HG03571 (cell line): ENCODE results near the gene MMAB.
A peak's percentile ranks its signal among the peaks of the same experiment; 100 is the strongest.

Experiments used
- ATAC-seq: cut with Tn5 transposase; IDR thresholded peaks from one replicate; pipeline ENCODE4 v1.9.1; 2021; ENCODE audit not compliant: unreplicated experiment

Gene MMAB

DNA sequence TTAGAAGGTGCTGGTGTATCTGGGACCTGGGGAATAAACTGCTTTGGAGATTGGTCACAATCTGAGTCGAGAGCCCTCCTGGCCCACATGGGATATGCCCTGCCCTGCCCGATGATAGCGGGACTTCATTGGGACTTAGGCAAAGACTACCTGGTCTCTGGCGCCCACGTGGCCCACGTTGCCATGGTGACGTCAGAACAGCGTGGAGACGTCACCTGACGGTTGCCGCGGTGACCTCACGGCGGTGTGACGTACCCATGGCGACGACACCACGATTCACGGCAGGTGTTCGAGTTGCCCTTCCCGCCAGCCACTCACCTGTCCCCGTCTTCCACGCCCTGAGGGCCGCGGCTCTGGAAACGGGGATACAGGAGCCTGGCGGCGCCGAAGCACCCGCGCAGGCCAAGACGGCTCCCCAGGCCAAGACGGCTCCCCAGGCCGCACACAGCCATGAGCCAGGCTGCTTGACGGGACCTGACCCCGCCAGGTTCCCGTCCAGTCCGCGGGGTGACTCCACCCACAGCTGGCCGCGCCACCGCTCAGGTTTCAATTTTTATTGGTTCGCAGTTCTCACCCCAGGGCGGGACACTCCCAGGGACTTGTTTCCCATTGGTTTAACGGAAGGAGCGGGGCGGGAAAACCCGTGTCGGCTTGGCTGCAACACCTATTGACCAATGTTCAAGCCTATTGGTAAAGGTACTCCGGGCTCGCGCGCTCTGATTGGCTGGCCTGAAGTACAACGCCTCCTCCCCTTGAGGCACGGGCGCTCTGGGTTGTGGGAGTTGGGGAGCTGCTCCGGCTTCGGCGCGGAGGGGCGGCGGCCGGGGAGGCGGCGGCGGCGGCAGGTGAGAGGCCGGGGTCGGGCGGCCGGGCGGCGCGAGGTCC lies at the start of gene MMAB, which contains the start of gene MVK:
Gene MMAB (minus strand): TSS at position 476 of the 885 bp plus-strand sequence. CDS start 24 bp downstream, at position 452.
Gene MVK (plus strand): TSS at position 766 of the 885 bp plus-strand sequence. CDS start 1,029 bp downstream, outside the sequence.
- ATAC-seq, result peak; percentile 95

GRCh38 chr12:109621901-109622364 lies 48.6 kb upstream of the MMAB start:
- no peak for ATAC-seq

- no peak for ATAC-seq
These were observed 47.9 kb upstream of the MMAB start for GRCh38 chr12:109621211-109621694.

- no peak for ATAC-seq
These were observed 45.8 kb upstream of the MMAB start for GRCh38 chr12:109619002-109619604.

DNA sequence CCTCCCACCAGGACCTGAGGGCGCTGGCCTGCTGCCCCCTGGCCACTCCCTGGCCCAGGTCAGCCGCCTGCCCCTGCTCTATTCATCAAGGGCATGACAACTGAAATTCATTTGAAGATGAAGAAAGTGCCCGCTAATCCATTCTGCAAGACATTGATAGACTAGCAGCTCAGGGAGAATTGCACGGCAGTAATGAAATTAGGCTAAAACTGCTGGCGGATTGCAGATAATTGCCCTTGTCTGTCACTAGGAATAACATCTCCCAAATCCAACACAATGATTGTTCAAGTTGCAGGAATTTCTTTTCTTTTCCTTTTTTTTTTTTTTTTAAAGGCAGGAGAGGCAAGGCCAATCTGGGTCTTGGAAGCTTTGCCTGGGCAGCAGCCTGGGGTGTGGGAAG lies 44.8 kb upstream of the MMAB start:
- ATAC-seq, result no peak

DNA sequence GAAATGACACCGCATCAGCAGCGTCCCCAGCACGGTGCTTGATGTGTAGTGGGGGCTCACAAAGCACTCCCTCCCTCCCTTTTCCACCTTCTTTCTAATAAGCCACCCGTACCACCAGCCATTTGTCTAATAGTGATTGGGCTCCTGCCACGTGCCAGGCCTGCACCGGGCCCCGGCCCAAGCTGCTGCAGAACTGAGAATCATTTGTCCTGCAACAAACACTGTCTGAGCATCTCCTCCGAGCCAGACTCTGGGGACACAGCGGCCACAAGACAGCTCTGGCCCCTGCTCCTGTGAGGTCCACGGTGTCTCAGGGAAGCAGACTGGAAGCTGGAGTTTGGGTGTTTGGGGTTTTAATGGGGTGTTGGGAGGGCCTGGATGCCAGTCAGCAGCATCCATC lies 44.2 kb upstream of the MMAB start:
- ATAC-seq, result no peak

DNA sequence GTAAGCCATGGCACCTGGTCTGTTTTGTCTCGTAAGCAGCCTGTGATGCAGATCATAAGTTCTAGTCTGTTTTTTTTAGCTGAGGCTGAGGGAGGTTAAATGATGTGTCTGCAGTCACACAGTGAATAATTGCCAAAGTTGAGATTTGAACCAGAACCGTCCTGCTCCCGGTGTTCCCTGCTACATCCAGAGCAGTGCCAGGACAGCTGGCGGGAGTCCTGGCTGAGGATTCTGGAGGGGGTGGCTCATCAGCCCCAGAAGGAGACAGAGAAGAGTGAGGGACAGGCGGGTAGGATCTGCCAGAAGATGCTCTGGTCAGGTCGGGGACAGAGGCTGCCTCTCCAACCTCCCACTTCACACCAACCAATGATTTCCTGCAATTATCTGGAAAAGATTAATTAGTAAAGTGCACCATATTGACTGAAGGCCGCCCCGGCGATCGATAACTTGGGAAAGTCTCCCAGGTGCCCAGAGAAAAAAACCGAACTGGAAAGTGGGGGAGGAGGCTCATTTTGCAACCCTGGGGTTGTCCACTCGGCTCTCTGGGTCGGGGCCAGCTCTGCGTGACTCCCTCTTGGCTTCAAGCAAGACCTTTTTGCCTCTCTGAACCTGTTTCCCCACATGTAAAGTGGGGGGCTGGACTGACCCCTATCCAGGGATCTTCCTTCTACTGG lies 42.4 kb upstream of the MMAB start:
- ATAC-seq, result no peak

DNA sequence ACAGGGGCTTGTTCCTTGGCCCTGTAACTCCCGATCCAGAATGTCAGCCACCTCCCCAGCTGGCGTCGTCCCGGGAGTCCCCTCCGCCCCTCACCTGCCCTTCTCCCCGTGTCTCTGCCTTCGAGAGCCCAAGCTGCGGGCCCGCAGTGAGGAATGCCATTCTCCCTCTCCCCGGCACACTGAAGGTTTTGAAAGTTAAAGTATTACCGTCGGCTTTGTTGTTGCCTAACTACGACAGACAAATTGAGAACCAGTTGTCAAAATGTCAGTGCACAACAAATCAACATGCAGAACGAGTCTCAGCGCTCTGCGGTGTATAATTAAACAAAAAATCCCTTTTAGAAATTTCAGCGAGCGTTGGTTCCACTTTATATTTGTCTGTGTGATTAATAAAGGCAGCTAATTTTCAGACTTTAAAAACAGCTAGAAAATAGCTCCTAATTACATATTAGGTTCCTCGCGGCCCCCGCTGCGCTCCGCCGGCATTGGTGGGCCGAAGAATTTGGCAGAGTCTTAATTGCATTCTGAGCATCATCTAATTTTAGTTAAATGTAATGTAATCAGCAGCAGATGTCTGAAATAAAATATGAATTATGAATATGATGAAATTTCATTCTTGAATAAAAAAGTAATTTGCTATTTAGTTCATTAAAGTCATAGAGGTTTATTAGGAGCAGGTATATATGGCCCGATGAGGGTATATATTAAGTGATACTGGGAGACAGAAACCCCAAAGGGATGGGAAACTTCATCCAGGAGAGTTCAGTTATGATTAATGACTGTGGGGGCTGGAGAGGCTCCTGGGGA lies 40.5 kb upstream of the MMAB start:
- no peak for ATAC-seq

DNA sequence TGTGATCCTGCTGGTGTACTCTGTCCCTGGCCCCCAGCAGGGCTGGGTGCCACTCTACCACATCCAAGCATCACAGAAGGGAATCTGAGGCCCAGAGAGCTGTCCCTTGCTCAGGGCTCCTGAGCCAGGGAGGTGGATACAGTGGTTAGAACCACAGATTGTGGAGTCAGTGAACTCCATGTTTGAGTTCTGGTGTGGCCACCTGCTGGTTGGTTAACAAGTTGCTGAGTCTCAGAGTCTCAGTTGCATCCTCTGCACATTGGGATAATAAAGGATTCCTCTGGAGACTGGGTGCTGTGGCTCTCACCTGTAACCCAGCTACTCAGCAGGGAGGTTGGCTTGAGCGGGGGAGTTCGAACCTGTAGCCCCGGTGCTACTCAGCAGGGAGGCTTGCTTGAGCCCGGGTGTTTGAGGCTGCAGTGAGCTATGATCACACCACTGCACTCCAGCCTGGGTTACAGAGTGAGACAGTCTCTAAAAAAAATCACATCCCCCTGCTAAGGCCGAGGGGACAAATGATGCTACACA lies 39.7 kb upstream of the MMAB start:
- ATAC-seq, result no peak

- no peak for ATAC-seq
These were observed 38.7 kb upstream of the MMAB start for GRCh38 chr12:109612003-109612402.

- ATAC-seq, result no peak
These were observed 37.9 kb upstream of the MMAB start for GRCh38 chr12:109611223-109611622.

DNA sequence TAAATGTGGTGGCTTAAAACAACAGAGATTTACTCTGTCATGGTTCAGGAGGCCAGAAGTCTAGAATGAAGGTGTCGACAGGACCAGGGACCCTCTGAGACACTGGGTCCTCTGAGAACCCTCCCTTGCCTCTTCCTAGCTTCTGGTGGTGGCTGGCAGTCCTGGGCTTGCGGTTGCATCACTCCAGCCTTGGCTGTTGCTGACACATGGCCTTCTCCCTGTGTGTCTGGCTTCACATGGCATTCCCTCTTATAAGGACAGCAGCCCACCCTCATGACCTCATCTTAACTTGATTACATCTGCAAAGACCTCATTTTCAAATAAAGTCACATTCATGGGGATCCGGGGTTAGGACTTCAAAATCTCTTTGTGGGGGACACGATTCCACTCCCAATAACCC lies 37.2 kb upstream of the MMAB start:
- ATAC-seq, result no peak

DNA sequence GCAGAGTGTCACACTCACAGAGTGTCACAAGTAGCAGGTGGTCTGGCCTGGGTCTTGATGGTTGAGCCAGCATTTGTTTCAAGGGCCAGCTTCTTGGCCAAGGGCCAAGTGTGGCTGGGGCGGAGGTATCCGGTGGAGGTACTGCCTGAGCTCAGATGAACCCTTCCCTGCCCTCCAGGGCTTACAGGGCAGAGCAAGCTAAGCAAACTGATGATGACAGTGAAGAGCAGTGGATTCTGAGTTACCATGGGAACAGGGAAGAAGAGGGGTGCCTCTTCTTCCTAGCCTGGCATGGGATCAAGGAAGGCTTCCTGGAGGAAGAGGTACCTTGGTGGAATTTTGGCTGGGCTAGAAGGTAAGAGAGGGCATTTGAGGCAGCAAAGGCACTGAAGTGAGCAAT lies 36.0 kb upstream of the MMAB start:
- ATAC-seq, result no peak

GRCh38 chr12:109608793-109609192 lies 35.5 kb upstream of the MMAB start:
- no peak for ATAC-seq

DNA sequence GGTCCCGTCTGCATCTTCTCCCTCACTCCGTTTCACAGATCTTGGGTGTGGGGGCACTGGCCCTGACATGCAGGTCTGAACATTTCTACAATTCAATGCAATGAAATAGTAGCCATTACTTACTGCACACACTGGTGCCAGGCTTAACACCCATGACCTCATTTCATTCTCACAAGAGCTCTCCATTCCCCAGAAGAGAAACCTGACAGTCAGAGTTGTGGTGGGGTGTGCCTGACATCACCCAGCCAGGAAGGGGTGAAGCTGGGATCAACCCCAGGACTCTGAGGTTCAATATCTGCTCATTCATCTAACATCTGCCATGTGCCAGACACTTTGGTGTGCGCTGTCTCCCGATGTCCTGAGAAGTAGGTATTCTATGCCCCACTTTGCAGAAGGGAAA lies 35.0 kb upstream of the MMAB start:
- ATAC-seq, result no peak

DNA sequence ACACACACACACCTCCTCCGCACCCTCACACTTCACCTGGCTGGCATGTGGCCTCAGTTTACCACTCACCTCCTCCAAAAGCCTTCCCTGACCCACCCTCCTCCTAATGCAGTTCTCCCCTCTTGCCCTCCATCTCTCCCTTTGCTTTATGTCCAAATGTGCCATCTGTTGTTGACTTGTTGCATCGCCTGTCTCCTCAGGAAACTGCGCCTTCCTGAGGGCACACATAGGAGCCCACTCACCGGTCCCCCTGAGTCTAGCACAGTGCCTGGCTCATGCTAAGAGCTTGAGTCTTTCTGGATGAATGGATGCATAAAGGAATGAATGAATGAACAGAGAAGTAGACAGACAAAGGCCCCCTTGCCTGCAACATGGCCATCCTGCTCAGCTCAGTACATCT lies 34.3 kb upstream of the MMAB start:
- no peak for ATAC-seq

DNA sequence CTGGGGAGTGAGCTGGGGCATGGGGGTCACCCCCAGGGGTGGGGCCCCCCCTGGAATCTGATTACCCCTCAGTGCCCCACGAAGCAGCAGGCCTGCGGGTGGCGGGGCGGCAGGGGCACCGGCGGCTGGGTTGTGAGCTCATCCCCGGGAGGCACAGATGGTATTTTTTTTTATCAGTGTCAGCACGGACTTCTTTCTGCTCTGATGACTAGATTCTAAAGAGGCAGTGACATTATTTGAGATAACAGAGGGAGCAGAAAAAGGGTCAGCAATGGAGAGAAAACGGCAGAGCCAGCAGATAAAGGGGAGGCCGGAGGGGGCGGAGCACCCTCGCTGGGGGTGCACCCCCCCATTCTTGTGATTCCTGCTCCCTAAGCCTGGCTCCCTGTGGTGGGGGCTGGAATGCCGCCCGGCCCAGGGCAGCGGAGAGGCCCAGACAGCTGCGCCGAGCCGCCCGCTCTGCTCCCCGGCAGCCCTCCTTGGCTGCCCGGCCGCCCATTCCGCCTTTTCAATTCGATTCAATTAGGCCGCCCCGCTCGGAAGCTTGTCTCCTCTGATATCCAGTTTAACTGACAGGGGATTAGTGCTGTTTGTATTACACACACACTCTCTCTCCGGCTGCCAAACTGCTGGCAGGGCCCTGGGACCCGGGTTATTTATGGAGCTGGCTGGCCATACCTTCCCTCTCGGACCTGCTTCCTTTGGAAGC lies 33.2 kb upstream of the MMAB start:
- ATAC-seq, result no peak

DNA sequence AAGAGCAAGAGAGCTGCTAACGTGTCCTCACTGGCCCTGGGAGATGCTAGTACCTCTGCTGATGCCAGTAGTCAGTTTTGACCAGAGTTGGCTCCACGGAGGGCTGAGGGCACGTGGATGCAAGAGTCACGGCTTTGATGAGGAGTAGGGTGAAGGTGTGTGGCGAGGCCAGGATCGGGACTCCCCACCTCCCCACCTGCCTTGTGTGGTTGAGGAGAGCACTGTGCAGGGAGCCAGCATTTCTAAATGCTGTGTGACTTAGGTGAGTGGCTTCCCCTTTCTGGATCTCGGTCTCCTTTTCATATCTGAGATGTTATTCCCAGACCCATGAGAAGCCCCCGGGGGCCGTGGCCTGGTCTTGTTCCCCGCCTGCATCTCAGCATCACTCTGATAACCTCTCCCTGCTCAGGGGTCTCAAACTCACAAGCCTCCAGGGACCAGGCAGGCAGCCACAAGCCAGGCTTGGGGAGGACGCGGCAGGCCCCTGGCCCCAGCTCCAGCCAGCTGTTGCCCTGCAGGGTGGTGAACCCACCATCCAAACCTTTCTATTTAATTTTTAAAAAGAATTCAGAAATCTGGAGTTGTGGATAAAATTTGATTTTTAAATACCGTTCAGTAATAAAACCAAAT lies 32.4 kb upstream of the MMAB start:
- ATAC-seq, result no peak

DNA sequence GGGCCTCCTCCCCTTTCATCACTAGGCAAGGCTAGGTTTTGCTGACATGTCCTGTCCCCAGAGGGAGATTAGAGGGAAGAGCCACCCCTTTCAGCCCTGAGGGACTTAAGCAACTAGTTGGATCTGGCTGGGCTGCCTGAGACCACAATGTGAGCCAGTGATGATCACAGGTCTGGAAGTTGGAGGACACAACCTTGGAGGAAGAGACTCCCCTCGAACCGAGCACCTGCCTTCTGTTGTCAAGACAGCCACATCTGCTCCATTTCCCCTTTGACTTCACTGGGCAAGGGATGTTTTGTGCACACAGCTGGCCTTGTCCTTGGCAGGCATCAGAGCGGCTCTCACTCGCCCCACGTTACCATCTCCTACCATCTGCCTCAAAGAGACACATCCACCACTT lies 31.7 kb upstream of the MMAB start:
- ATAC-seq, result no peak
